ENCODE measurements around the gene SLC6A4. TPM values are rescaled to one million over a fixed set of nuclear protein-coding genes. Genes with fewer than 3 reads are reported as not detected.

SLC6A4 gene
- total RNA-seq, 3 donors from 2014 or later = under 0.01 to 1.6 (median 0.29) TPM

GRCh38 chr17:30197416-30197815 is 38.1 kb downstream of the SLC6A4 start:
- no peak for TF ChIP-seq CTCF (IDR thresholded peaks at IDR 0.05)
- no peak for TF ChIP-seq POLR2AphosphoS5 (IDR thresholded peaks at IDR 0.05)
- TF ChIP-seq POLR2A (IDR thresholded peaks at IDR 0.05) = no peak
- no peaks in the 10 kb centered on the region for H3K4me1 ChIP-seq
- DNase-seq (ENCODE audit: low spot score in 2 of 2) = no peak
- H3K9me3 ChIP-seq = no peaks in the 10 kb centered on the region
- H3K4me3 ChIP-seq = no peak overlapping the region
- H3K27ac ChIP-seq = no peak overlapping the region
- H3K27me3 ChIP-seq = peaks cover 0 to 2% of the 10 kb centered on the region in 2 donors
- intact Hi-C loops (cut with DNase I; ENCODE audit: low total_unique reads) = no loop called here
- no peaks in the 10 kb centered on the region for H3K36me3 ChIP-seq

DNA sequence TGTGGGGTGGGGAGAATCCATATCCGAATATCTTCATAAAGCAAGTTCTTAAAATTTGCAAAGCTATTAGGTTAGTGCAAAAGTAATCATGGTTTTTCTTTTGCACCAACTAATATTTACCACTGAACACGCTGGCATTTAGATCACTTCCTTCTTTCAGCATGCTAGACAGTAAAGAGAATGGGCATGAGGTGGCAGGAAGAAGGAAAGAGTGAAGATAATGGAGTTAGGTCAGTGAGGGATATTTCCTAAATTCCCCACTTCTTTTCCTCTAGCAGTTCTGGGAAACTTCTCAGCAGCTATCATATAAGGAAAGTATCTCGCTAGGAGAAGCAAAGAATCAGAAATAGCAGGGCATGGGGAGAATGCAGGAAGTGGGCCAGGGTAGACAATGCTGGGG is 39.0 kb downstream of the SLC6A4 start:
- H3K27ac ChIP-seq = no peak overlapping the region
- TF ChIP-seq POLR2AphosphoS5 (IDR thresholded peaks at IDR 0.05) (no peak), POLR2A (IDR thresholded peaks at IDR 0.05) (no peak), CTCF (IDR thresholded peaks at IDR 0.05) (no peak)
- H3K4me3 ChIP-seq = no peak overlapping the region
- DNase-seq (ENCODE audit: low spot score in 2 of 2) = no peak
- intact Hi-C loops (cut with DNase I; ENCODE audit: low total_unique reads) = no loop called here
- H3K4me1 ChIP-seq = no peaks in the 10 kb centered on the region
- no peaks in the 10 kb centered on the region for H3K9me3 ChIP-seq
- H3K36me3 ChIP-seq = no peaks in the 10 kb centered on the region
- peaks cover 0 to 2% of the 10 kb centered on the region in 2 donors for H3K27me3 ChIP-seq

DNA sequence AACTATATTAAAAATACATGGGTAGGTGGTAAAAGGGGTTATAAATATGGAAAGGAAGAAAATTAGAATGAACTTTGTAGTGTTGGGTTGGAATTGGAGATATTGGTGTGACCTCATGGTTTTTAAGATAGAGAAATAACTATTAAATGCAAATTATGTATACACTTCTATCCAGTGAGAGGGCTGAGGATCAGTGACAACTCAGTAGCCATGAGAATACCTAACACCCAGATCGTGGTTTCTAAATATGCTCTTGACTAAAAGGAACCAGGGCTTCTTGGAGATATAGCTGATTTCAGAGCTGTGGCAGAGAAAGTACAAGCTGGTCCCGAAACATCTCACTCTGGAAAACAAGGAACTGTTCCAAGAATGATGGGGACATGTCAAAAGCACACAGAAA is 44.4 kb downstream of the SLC6A4 start:
- H3K4me3 ChIP-seq = no peak overlapping the region
- no peaks in the 10 kb centered on the region for H3K27me3 ChIP-seq
- intact Hi-C loops (cut with DNase I; ENCODE audit: low total_unique reads) = no loop called here
- no peak for DNase-seq (ENCODE audit: low spot score in 2 of 2)
- no peaks in the 10 kb centered on the region for H3K4me1 ChIP-seq
- no peak overlapping the region for H3K27ac ChIP-seq
- H3K36me3 ChIP-seq = no peaks in the 10 kb centered on the region
- TF ChIP-seq CTCF (IDR thresholded peaks at IDR 0.05) (no peak), POLR2A (IDR thresholded peaks at IDR 0.05) (no peak), POLR2AphosphoS5 (IDR thresholded peaks at IDR 0.05) (no peak)
- H3K9me3 ChIP-seq = no peaks in the 10 kb centered on the region

GRCh38 chr17:30188211-30188939 is 47.1 kb downstream of the SLC6A4 start:
- Histone ChIP-seq H3K27me3 (no peaks in the 10 kb centered on the region), H3K27ac (no peak overlapping the region), H3K36me3 (peaks cover 5% of the 10 kb centered on the region), H3K4me1 (no peaks in the 10 kb centered on the region), H3K4me3 (no peak overlapping the region), H3K9me3 (no peaks in the 10 kb centered on the region)
- DNase-seq (ENCODE audit: low spot score in 2 of 2) = no peak
- TF ChIP-seq CTCF (IDR thresholded peaks at IDR 0.05) (no peak), POLR2AphosphoS5 (IDR thresholded peaks at IDR 0.05) (no peak), POLR2A (IDR thresholded peaks at IDR 0.05) (no peak)
- intact Hi-C loops (cut with DNase I; ENCODE audit: low total_unique reads) = no loop called here

- peaks cover 5% of the 10 kb centered on the region for H3K36me3 ChIP-seq
- TF ChIP-seq POLR2AphosphoS5 (IDR thresholded peaks at IDR 0.05) = no peak
- no peak for TF ChIP-seq CTCF (IDR thresholded peaks at IDR 0.05)
- TF ChIP-seq POLR2A (IDR thresholded peaks at IDR 0.05) = no peak
- DNase-seq (ENCODE audit: low spot score in 2 of 2) = no peak
- H3K4me3 ChIP-seq = no peak overlapping the region
- no peaks in the 10 kb centered on the region for H3K4me1 ChIP-seq
- no peak overlapping the region for H3K27ac ChIP-seq
- no peaks in the 10 kb centered on the region for H3K27me3 ChIP-seq
- no peaks in the 10 kb centered on the region for H3K9me3 ChIP-seq
- intact Hi-C loops (cut with DNase I; ENCODE audit: low total_unique reads) = no loop called here
These were observed 47.9 kb downstream of the SLC6A4 start for GRCh38 chr17:30187573-30187972.

All from breast epithelium (tissue), 4 donors.